GM19193 (cell line): Measurements from ENCODE around the gene DHRS11.

ENCODE experiments used
- POLR2A ChIP-seq: IDR thresholded peaks from 4 replicates; pipeline ENCODE4 v1.6.1; 2011; ENCODE audit not compliant: insufficient read depth, insufficient read length; ENCODE audit errors: extremely low read depth

Gene DHRS11

DNA sequence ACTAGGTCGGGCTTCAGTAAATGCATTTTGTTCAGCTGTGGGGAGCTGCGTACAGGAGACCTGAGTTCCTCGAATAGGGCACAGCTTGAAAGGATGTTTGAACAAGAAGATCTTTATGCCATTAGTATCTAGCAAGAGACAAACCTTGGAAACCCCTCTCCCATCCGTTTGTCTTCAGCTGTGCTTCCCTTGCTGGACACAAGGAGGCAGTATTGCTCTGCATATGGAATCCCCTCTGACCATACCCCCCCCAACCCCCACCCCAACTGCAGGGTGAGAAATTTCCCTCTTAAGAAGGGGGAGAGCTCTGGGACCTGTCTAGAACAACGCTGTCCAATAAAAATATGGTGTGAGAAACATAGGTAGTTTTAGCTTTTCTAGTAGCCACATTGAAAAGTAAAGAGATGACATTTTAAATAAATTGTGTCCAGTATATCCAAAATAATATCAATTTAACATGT, 11.3 kb downstream of the DHRS11 start:
- TF ChIP-seq POLR2A = no peak

DNA sequence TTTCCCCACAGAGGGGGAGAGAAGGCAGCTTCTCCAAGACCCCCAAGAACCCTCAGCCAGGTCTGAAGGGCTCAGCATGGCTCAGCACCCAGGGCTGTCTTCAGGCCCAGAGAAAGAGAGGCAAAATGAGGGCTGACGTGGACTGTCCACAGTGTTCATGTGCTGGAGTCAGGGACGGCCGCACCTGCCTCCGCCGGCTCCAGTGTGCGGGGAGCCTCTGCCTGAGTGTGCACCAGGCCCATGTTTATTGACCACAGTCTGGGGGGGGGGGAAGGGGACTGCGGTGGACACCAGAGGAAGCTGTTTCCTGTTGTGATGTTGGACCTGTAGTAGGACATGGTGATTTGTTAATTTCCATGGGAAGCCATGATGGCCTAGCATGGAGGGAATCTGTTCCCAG, 16.6 kb downstream of the DHRS11 start:
- TF ChIP-seq POLR2A = no peak

DNA sequence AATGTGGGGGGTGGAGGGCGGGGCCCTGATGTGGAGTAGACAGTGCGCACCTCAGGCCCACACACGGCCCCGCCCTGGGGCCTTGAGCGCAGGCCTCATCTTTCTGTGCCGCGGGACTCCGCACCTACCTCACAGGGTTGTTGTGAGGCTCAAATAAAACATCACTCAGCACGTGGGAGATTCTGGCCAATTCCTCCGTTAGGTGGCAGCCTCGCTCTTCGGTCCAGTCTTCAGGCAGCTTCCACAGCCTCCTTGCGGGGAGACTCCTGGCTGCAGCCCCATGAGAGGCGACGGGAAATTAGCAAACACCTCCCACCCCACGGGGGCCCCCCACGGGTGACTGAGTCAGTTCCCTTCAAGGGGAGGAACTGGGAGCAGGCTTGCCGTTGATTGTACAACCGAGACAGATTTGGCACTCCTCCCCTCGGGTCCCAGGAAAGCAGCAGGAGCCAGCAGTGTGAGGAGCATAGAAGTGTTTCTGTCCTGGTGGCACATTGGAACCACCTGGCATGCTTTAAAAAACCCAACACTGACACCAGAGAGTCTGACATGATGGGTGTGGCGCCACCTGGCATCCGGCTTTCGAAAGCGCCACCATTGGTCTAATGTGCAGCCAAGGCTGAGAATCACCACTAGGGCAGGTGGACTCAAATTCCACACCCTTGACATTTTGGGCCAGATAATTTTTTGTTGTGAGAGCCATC, 17.3 kb downstream of the DHRS11 start:
- TF ChIP-seq POLR2A = no peak

DNA sequence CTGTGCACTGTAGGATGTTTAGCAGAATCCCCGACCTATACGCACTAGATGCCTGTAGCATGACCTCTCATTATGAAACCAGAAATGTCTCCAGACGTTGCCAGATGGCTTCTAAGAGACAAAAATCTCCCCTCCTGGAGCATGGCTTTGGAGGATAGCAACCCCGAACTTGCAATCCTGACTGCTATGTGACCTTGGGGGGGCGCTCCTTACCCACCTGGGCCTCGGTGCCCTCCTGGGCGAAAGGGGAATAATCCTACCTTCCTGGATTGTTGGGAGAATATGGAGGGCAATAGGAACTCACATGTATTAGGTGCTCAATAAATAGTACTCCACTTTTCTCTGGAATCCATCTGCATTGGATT, 17.8 kb downstream of the DHRS11 start:
- no peak for TF ChIP-seq POLR2A

DNA sequence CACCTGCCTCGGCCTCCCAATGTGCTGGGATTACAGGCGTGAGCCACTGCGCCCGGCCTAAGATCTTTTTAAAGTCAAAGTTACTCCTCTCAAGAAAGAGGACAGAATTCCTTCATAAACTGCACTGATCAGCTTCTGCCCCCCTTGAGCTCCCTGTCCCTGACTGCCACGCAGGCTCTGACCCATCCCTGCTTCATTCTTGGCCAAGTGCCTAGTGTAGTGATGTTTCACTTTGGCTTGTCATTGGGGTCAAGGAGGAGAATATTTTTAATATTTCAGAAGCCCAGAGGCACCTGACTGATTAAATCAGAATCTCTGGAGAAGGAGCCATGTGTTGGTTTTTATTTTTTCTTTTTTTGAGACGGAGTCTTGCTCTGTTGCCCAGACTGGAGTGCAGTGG, 18.8 kb downstream of the DHRS11 start:
- no peak for TF ChIP-seq POLR2A

DNA sequence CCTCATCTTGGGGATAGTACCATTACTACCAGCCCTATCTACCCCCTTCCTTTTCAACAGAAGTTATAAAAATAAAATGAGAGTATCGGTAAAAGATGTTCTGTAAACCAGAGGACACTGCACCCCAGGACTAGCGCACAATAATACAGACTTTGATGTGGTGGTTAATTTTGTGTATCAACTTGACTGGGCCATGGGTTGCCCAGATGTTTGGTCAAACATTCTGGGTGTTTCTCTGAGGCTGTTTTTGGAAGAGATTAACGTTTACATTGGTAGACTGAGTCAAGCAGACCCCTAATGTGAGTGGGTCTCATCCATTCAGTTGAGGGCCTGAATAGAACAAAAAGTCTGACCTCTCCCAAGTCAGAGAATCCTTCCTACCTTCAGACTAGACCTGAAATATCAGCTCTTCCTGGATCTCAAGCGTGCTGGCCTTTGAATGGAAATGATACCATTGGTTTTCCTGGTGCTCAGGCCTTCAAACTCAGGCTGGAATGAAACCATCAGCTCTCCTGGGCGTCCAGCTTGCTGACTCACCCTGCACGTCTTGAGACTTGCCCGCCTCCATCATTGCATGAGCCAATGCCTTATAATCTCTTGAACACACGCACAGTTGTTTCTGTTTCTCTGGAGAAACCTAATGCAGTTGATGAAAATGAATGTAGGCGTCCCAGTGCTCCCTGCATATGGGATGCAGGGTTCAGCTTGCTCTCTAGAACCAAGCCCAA, 19.8 kb downstream of the DHRS11 start:
- TF ChIP-seq POLR2A = no peak

DNA sequence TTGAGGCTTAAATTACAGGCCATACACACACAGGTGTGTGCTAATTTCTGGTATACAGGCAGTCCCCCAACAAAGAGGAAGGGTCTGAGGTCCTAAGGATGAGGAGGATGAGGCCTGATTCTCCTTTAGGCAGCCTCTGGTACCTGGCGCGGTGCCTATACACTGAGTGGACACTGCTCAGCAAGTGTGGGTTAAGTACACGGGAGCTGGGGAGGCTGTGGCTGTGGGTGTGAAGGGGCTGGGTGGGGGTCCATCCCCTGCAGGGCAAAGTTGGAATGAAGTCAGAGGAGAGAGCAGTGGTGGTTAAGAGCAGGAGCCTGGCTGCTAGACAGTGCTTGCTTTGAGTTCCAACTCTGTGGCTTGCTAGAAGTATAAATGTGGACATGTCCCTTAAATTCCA, 20.6 kb downstream of the DHRS11 start:
- no peak for TF ChIP-seq POLR2A

DNA sequence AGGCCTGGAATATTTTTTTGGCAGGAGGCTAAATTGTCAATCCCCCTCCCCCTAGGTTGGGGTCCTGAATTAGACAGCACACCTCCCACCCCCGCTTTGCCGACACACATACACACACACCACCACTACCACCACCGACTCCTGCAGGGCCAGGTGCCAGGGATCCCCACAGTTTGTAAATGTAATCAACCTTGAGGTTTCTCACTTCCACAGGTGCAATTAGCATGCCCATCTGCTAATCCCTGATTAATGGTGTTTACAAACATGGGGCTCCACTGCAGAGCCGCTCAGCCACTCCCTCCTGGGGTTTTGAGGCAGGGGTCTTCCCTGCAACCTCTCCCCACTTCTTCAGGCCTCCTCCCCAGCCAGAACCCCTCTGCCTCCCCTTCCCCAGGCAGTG, 21.5 kb downstream of the DHRS11 start:
- no peak for TF ChIP-seq POLR2A

DNA sequence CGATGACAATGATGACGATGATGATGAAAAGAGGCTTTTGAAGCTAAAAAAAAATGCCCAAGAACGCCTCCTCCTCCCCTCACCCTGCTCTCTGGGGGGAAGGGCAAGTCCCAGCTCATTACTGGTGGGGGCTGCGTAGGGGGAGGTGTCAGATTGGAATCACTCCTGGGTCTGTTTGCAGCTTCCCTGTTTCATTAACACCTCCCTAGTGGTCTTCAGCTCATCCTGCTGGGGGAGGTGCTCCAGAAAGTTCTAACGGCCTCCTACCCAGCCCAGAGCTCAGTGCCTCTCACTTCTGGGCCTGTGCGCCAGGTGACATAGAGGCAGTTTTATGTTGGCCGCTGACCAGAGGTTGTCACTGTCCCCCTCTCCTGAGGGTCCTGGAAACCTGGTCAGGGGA, 22.4 kb downstream of the DHRS11 start:
- no peak for TF ChIP-seq POLR2A

DNA sequence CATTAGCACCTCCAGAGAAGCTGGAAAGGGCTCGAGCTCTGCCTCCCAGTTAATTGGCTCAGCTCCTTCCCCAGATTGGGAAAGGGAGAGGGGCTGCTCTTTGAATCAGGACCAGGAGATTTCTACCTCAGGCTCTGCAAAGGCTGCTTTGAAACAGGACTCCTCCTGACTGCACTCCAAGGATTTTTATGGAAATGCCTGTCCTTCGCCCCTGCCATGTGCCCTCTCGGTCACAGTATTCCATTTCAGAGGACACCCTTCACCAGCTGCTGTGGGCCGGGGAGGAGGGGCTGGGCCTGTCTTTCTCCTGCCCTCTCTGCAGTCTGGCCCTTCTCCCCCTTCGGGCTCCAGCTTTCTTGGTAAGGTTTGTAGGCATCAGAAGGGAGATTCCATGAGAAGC, 23.3 kb downstream of the DHRS11 start:
- no peak for TF ChIP-seq POLR2A

DNA sequence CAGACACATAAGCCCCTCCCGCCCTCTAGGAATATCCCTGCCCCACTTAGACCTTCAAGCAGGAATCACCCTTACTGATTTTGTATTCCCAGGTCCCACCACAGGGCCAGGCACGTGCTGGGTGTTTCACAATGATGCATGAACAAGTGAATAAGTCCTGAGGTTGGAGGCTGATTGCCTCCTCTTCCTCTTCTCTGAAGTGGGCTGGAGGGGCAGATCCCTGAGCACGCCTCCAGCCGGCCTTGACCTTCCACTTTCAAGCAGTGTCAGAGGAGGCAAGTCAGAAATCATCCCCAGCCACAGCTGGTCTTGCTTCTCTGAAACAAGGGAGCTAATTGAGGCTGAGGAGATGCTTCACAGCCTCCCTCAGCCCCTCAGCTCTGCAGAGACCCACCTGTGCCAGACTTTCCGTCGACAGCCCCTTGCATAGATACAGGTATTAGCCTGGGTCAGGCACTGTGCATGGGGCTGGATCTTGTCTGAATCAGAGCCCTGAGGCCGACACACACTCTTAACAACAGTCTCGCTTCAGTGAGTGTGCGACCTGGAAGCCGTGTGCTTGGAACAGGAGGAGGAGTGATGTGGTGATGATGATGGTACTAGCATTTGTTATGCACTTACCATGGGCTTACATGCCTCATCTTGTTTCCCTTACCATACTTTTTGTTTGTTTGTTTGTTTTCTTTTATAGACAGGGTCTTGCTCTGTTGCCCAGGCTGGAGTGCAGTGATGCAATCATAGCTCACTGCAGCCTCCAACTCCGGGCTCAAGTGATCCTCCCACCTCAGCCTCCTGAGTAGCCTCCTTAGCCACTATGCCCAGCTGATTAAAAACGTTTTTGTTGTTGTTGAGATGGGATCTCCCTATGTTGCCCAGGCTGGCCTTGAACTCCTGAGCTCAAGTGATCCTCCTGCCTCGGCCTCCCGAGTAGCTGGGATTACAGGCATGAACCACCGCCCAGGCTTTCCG, 24.7 kb downstream of the DHRS11 start:
- no peak for TF ChIP-seq POLR2A

DNA sequence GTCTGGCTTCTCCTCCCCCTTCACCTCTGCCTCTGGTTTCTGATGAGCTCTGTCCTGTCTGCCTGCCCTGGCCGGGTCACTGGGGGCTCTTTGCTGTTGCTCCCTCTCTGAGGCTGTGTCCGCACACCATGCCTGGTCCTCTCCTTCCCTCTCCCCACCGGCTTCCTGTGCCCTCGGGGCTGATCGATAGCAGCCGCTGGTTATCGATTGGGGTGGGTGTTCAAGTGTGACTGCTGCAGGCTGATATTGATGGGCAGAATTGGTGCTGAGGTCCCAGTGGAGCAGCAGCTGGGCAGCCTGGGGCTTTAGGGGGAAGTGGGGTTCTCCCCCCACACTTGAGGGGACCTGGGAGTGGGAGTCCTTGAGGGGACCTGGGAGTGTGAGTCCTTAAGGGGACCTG, 26.1 kb downstream of the DHRS11 start:
- TF ChIP-seq POLR2A = no peak

DNA sequence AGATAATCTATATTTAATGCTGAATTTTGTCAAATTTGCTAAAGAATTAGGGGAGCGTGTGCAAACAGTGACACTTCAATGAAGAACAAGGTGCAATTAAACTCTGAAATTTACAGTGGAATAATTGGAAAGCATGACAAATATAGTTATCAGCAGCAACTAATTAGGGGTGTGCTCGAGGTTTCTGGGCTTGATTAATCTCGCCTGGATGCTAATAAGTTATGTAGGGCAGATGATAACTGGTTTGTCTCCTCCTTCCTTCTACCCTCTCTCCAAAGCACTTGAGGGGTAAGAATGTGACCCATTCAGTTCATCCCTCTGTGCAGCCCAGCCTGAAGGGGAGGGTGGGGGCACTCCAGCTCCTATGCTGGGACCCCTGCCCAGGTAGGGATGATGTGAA, 31.6 kb downstream of the DHRS11 start:
- TF ChIP-seq POLR2A = no peak

DNA sequence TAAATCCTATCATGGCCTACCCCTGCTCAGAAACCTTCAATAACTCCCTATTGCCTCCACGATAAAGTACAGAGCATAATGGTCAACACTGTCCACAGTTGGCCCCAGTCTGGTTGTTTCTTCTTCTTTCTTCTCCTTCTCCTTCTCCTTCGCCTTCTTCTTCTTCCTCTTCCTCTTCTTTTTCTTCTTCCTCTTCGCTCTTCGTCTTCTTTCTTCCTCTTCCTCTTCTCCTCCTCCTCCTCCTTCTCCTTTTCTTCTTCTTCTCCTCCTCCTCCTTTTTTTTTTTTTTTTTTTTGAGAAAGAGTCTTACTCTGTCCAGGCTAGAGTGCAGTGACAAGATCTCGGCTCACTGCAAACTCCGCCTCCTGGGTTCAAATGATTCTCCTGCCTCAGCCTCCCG, 33.5 kb downstream of the DHRS11 start:
- no peak for TF ChIP-seq POLR2A

DNA sequence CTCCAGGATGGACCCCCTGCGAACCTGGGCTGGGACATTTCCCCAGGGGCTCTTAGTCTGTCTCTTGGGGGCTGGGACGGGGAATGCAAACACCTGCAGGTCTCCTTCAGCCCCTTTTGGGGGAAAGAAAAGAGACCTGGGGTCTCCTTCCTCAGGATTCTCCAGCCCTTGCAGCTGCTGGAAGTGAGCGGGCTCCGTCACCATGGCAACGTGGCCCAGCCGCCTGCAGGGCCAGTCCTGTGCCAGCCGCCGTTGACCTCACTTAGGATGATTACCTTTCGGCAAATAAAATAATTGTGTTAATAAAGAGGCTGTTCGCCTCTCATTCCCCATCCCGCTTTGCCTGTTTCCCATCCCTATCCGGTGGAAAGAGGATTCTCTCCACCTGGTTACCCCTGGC, 35.4 kb downstream of the DHRS11 start:
- no peak for TF ChIP-seq POLR2A

DNA sequence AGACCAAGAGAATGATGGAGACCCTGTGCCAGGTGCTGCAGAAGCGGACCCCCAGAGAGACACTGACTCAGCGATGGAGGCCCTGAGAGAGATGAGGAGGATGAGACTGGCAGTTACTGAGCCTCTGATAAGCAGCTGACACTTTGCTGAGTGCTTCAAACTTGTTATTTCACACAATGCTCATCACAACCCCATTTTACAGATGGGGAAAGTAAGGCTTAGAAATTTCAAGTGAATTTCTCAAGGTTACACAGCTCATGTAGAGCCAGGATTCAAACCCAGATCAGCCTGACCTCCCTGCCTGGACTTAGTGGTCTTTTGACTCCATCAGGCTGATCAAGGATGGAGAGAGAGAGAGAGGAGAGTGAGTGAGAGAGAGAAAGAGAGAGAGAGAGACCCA, 36.9 kb downstream of the DHRS11 start:
- no peak for TF ChIP-seq POLR2A

DNA sequence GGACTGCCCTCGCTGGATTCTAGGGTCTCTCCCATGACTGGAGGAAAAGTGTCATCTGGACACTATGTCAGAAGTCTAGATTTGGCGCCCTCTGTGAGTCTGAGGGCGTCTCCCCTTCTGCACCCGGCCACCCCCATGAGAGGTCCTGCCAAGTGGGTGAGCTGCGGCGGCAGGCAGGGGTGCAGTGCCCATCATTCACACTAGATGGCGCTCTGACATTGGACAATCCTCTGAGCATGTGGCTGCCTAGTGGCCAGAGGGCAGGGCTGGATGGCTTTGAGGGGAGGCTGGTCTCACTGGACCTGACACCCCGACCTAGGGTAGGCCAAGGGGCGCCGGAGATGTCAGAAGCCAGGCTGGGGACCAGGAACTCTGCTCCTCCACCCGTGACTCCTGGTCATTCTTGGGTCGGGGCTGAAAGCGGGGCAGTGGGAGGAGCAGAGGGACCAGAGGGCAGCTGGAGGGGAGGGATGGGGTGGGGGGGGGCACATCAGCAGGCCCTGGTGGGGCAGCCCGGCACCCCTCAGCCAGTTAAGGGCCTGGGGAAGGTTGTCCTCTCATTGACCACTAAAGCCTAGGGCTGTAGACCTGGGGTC, 37.7 kb downstream of the DHRS11 start:
- TF ChIP-seq POLR2A = no peak
